SKM-1 treated with dmso at 0.1 percent for 144 hours (cell line): ENCODE results near the gene CHRM1.

ENCODE experiments used
- DNase-seq: peaks from one replicate; lab custom pipeline; 2025; ENCODE audit not compliant: unreplicated experiment; lab: John Stamatoyannopoulos, UW

Gene CHRM1

DNA sequence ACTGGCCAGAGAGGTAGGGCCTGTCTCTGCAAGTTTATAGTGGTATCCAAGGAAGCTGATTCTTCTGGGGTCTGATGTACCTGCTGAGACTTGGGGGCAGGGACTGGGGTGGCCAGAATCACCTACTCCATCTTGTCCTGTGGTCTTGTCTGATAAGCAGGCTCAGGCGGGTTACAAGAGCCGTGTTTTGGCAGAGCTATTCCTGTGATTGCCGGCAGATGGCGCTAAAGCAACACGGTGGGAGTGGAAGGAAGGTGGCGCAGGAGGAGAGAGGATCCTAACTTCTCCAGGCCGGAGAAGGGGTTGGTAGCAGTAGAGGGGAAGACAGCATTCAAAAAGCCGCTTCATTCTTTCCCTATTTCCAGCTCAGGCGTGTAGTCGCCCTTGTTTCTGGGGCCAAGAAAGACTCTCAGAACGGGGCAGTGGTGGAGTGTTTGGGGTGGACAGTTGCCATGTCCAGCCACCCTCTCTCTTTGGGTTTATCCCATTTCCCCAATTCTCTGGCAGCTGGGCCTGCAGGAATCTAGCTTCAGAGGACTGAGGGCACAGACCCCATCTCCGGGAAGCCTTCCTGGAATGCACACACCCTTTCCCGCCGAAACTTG lies 15.1 kb downstream of the CHRM1 start:
- DNase-seq, result peak; percentile 72

DNA sequence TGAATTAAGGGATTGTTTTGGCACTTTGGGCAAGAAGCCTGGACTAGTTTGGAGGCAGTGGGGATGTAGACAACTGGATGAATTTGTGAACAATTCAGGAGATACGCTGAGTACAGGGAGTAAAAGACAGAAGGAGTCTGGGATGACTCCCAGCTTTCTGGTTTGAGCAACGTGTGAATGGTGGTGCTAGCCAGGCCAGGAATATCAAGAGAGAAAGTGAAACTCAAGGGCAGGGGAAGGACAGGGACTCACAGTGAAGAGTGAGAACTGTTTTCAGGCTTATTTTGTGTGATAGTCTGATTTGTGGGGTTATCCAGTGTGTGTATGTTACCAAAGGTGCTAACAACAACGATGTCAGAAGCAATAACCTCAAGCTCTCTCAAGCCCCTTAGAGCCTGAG lies 15.9 kb downstream of the CHRM1 start:
- DNase-seq, result no peak

DNA sequence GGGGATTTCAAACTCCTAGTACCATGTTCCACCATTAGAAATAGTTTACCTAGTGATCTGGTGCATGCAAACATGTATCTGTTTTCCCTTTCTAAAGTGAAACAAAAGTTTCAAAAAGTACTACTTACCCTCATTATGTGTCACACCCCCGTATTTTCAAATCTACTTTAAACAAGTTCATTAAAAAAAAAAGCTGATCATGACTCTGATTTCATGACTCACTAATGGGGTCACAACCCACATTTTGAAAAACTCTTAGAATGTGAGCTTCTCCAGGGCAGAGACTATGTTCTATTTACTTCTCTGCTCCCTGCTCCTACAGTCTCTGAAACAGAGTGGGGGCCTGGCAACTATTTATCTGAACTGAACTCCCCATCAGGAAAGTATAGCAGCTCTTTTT lies 18.2 kb downstream of the CHRM1 start:
- DNase-seq, result no peak

DNA sequence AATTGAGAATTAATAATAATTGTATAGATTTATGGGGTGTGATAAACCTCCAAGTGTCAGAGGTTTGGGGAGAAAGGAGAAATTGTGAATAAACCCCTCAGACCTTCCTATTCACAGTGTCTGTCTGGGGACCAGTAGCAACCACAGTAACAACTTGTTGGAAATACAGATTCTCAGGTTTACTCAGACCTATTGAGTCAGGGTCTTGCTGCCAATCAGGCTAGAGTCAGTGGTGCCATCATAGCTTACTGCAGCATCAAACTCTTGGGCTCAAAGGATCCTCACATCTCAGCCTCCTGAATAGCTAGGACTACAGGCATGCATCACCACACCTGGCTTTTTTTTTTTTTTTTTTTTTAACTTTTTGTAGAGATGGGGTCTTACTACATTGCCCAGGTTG lies 23.1 kb downstream of the CHRM1 start:
- DNase-seq, result no peak

DNA sequence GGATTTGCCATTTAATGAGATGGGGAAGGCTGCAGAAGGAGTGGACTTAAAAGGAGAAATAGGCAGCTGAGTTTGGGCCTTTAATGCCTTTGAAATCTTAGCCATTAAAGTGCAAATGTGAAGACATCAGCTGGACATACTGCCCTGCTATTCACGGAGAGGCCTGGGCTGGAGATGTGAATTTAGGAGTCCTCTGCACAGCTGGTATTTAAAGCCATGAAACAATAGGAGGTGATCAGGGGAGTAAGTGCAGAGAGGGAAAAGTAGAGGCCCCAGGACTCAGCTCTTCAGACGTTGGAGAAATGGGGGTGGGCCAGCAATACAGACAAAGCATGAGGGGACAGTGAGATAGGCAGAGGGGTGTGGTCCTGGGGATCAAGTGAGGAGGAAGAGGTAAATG lies 23.9 kb downstream of the CHRM1 start:
- DNase-seq, result no peak

DNA sequence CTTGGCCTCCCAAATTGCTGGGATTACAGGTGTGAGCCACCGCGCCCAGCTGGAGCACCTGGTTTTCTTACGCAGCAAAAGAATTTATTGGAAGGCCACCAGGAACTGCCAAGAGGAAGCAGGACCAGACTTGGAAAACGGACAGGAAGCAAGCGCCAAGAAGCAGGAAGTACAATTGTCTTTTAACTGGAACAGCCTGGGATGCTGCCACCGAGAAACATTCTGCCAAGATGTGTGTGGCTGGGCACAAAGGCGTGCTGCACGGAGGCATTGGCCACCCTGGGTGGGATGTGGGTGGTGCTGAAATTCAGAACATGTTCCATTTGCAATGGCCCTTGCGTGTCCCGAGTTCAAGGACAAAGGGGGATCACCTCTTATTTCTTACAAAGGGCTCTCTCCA lies 25.1 kb downstream of the CHRM1 start:
- no peak for DNase-seq

DNA sequence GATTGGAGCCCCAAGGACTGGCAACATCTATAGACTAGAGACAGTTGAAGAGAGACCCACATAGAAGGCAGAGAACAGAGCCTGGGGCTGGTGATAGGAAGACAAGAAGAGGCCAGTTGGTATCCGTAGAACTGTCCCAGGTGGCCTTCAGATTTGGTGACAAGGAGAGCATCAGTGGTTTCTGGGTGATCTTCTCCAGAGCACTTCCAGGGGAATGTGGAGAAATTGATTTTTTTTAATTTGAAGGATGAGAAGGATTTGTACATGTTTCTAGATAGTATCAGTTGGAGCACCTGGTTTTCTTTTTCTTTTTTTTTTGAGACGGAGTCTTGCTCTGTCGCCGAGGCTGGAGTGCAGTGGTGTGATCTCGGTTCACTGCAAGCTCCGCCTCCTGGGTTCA lies 25.7 kb downstream of the CHRM1 start:
- no peak for DNase-seq

DNA sequence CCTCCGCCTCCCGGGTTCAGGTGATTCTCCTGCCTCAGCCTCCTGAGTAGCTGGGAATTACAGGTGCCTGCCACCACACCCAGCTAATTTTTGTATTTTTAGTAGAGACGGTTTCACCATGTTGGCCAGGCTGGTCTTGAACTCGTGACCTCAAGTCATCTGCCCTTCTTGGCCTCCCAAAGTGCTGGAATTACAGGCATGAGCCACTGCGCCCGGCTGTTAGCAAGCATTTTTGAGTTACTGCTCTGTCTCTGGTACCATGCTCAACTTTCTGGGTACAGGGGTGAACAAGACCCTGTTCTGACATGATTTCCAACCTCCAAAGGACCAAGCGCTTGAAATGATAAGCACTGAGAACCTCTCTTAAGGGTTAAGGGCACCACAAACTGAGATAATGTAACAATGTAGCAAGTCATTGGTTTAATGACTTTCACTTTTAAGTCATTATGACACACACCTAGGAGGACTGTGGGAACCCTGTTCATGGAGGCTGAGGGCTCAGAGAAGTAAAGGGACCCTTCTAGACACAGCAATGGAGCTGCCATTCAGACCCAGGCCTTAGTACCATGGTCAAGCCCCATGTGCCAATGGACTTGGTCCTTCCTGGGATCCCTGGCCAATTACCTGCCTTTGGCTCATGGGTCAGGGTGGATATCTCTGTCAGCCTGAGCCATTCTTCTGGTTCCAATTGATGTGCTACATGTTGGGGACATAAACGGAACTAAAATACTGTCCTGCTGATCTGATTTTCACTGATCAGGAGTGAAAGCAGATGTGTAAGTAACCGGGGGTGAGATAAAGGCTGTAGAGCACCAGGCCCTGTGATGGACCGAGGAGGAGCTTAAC lies 28.9 kb downstream of the CHRM1 start:
- DNase-seq, result no peak

DNA sequence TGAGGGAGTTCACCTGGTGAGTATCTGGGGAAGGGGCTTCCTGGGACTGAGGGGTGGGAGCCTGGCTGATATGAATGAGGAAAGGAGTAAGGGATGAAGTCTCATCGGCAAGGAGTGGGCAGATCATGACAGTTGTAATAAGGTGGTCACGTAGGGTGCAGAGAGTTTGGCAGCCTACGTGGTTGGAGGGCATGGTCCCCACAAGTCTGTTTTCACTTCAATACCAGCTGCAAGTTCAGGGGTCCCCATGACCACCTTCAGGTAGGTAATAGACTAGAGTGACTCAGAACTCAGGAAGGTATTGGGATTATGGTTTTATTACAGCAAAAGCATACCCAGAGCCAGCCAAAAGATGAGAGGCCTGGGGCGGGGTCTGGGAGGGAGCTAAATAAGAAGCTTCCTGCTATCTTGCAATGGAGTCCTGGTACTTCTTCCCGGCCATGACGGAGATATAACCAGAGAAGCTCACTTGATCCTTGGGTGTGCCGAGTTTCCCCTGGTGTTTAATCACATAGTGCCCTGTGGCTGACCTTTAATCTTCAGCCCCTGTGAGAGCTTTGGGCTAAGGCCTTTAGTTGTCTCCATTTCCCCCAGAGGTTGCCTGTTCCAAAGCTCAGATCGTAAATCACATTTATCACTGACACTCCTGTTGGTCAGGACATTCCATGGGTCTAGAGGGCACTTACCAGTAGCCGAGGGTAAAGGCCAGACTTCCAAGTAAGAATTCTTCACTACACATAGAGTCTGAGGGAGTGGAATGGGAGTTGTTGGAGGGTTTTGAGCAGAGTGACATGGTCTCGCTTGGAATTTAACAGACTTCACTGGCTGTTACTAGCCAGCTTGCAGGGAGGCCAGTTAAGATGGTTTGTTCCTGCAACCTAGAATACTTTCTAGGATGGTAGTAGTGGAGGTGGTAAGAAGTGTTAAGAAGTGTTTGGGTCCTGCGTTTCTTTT lies 31.4 kb downstream of the CHRM1 start:
- no peak for DNase-seq

DNA sequence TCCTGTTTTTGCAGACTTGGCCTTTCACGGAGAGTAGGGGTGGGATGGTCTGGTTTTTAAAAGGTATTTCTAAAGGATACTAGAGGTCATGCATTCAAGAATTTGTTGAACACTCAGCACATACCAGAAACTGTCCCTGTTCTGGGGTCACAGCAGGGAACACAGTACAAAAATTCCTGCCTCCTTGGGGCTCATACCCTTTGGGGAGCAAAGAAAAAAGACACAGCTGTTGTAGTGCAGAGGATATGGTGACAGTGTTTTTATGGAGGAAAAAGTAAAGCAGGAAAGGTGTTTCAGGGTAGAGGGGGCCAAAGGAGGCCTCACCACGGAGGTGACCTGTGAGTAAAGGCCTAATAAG lies 32.1 kb downstream of the CHRM1 start:
- no peak for DNase-seq

DNA sequence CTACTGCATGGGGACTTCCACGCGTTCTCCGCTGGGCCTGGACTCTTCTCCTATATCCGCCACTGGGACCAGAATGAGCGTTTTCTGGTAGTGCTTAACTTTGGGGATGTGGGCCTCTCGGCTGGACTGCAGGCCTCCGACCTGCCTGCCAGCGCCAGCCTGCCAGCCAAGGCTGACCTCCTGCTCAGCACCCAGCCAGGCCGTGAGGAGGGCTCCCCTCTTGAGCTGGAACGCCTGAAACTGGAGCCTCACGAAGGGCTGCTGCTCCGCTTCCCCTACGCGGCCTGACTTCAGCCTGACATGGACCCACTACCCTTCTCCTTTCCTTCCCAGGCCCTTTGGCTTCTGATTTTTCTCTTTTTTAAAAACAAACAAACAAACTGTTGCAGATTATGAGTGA lies 32.8 kb downstream of the CHRM1 start:
- DNase-seq, result no peak

DNA sequence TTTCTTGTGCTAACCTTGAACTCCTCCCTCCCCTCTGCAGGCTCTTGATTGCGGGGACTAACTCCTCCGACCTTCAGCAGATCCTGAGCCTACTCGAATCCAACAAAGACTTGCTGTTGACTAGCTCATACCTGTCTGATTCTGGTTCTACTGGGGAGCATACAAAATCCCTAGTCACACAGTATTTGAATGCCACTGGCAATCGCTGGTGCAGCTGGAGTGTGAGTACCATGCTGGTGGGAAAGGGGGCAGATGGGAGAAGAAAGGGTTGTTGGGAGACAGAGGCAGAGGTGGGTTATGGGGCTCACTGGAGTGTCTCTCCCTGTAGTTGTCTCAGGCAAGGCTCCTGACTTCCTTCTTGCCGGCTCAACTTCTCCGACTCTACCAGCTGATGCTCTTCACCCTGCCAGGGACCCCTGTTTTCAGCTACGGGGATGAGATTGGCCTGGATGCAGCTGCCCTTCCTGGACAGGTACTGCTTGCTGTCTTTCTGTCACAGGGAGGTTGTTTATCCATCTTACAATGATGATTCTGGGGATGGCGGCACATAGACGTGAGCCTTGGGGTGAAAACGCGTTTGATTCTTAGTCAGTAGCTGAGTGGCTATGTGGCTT lies 35.9 kb downstream of the CHRM1 start:
- no peak for DNase-seq

DNA sequence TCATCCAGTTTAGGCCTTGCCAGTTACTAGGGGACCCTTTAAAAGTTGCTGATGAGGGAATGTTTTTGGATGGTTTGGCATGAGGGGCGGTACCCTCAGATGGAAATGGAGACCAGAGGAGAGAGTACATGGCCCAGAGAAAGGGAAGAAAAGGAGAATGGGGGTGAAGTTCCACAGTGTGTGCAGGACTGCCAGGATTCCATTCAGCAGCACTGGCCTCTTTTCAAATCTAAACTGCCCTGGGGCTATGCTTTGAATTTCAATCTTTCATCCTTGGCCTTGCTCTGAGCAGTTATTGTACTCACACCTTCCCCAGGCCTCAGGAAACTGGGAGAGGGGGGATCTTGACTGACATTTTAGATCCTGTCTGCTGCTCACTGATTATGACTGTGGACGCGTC lies 37.5 kb downstream of the CHRM1 start:
- DNase-seq, result no peak

DNA sequence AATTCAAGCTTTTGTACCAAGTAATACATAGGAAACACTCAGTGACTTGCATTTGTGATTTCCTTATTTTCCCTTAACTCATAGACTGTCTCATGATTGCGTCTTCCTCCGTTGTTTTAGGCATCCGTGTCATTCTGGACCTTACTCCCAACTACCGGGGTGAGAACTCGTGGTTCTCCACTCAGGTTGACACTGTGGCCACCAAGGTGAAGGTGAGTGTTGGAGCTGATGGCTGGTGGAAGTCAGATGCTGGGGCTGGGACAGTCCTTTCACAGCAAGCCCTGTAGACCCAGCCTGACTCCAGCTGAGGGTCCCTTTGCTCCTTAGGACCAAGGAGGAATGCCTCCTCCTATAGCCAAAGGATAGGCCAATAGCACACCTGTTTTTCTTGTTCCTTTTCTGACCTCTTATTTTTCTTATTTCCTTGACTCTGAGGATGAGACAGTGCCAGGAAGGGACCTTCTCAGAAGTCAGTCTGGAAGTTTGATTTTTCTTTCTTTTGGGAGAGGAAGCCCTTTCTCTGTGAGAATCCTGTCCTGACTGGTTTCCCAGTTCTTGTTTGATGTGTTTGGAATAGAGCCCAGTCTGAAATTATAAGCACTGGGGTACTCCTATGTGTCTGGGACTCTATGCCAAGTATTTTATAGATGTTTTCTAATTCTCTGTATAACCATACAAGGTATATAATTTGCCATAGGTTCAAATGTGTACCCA lies 38.2 kb downstream of the CHRM1 start:
- no peak for DNase-seq

DNA sequence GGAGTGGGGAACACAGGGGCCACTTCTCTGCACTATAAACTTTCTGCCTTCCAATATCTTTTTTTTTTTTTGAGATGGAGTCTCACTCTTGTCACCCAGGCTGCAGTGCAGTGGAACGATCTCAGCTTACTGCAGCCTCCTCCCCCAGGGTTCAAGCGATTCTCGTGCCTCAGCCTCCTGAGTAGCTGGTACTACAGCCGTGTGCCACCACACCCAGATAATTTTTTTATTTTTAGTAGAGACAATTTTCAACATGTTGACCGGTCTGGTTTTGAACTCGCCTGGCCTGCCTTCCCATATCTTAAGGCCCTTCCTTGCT lies 38.8 kb downstream of the CHRM1 start:
- DNase-seq, result no peak

DNA sequence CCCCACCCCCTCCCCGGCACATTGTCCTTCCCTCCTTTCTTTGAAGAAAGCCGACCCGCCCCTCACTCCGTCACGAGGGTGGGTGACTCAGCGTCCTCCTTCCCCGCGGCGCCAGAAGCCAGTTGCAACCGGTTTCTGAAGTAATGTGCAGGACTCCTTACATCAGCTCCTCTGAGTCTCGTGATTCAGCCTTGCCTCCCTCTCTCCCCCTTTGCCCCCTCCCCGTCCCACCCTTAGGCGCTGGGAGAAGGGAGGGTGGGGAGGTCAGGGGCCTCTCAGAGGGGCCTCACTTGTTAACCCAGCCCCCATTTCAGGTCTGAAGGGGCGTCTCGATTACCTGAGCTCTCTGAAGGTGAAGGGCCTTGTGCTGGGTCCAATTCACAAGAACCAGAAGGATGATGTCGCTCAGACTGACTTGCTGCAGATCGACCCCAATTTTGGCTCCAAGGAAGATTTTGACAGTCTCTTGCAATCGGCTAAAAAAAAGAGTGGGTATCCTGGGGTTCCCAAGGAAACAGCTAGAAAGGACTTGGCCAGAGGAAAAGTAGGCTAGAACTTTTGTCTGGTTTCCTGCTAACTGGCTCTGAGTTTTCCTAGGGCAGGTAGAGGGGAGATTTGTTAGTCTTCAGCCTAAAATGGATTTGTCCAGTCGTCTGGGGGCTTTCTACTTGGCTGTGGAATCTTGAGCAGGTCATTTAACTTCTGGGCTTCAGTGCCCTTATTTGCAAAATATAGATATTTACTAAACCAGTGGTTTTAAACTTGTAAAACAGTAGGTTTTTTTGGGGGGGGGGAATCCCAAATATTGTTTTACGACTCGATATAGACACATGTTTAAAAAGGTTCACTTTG lies 39.4 kb downstream of the CHRM1 start:
- DNase-seq, result peak; percentile 96

DNA sequence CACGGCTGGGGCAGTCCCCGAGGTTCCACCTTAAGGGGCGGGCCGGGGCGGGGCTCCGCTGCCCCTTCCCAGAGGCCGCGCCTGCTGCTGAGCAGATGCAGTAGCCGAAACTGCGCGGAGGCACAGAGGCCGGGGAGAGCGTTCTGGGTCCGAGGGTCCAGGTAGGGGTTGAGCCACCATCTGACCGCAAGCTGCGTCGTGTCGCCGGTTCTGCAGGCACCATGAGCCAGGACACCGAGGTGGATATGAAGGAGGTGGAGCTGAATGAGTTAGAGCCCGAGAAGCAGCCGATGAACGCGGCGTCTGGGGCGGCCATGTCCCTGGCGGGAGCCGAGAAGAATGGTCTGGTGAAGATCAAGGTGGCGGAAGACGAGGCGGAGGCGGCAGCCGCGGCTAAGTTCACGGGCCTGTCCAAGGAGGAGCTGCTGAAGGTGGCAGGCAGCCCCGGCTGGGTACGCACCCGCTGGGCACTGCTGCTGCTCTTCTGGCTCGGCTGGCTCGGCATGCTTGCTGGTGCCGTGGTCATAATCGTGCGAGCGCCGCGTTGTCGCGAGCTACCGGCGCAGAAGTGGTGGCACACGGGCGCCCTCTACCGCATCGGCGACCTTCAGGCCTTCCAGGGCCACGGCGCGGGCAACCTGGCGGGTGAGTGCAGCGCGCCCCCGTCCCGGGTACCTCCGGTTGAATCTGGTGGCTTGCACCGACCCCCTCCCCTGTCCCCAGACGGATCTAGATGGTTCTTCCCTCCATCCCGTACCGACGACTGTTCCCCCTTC lies 40.2 kb downstream of the CHRM1 start, which contains the start of gene SLC3A2:
Gene SLC3A2 (plus strand): TSS at position 94 of the 776 bp plus-strand sequence. CDS start 128 bp downstream, at position 222.
- DNase-seq, result peak; percentile 81

DNA sequence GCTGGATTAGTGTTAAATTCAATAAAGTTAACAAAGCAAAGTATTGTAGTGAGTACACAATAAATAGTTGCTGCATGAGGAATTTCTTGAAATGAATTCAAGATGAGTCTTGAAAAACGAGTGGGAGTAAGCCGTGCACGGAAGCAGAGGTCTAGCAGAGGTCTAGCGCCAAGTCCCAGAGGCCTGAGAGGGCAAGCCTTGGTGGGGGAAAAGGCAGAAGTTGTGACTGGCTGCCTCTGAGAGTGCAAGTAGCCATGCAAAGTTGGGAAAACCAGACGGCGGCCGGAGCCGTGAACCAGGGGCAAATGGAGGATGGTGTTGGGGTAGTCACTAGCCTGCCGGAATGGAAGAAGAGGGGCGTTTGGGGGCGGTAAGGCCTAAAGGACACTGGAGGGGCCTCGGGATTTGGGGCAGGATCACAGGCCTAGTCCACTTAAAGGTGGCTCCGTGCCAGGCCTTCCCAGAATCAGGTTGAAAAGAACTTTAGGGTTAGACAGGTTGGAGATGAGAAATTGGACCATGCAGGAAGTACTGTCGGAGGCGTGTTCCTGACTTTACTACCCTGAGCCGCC lies 40.8 kb downstream of the CHRM1 start:
- peak; percentile 23 for DNase-seq
